IgD-negative memory B cell (primary cell): ENCODE results near the gene ATG7. TPM values are rescaled to one million over a fixed set of nuclear protein-coding genes. Genes with fewer than 3 reads are reported as not detected.

Source experiments
- H3K27ac Mint-ChIP-seq, 3 donors: one replicate each; pipeline ENCODE4 v1.8.0; 2020 to 2022; ENCODE audit warnings: mild to moderate bottlenecking in 3 of 3, mixed read lengths in 3 of 3, moderate library complexity in 1 of 3
- H3K27me3 Mint-ChIP-seq: one replicate; pipeline ENCODE4 v1.8.0; 2021; ENCODE audit warnings: mixed read lengths
- H3K36me3 Mint-ChIP-seq: one replicate; pipeline ENCODE4 v1.8.0; 2020; ENCODE audit warnings: mild to moderate bottlenecking, mixed read lengths
- H3K4me1 Mint-ChIP-seq, 3 donors: one replicate each; pipeline ENCODE4 v1.8.0; 2020 to 2022; ENCODE audit warnings: mixed read lengths in 3 of 3, mild to moderate bottlenecking in 1 of 3
- H3K4me3 Mint-ChIP-seq, 4 donors: one replicate each; pipeline ENCODE4 v1.8.0; 2020 to 2022; ENCODE audit warnings: mild to moderate bottlenecking in 4 of 4, mixed read lengths in 4 of 4, moderate library complexity in 3 of 4
- H3K9me3 Mint-ChIP-seq, 3 donors: one replicate each; pipeline ENCODE4 v1.8.0; 2020 to 2021; ENCODE audit warnings: mixed read lengths in 3 of 3, mild to moderate bottlenecking in 1 of 3
- polyA plus RNA-seq: library from polyadenylated mRNA; unstranded; fragments of 300-500 nt; fragmentation: Illumina TruSeq; gene quantifications from one replicate; pipeline ENCODE4 v1.2.3, GENCODE V29; 2021

The ATG7 gene
- polyA plus RNA-seq, 1 donor from 2014 or later = 18.1 TPM

GRCh38 chr3:11375333-11376088 is 103.3 kb downstream of the ATG7 start:
- Mint-ChIP-seq H3K4me1 (peaks cover 0 to 2% (median 0%) of the 10 kb centered on the region in 3 donors), H3K36me3 (peaks cover 10% of the 10 kb centered on the region), H3K27me3 (no peaks in the 10 kb centered on the region), H3K4me3 (no peak overlapping the region), H3K27ac (no peak overlapping the region), H3K9me3 (no peaks in the 10 kb centered on the region)

GRCh38 chr3:11377719-11378118 is 105.5 kb downstream of the ATG7 start:
- Mint-ChIP-seq H3K4me1 (no peaks in the 10 kb centered on the region), H3K4me3 (no peak overlapping the region), H3K27me3 (no peaks in the 10 kb centered on the region), H3K36me3 (peaks cover 7% of the 10 kb centered on the region), H3K9me3 (no peaks in the 10 kb centered on the region), H3K27ac (peak overlapping the region in 1 of 3 donors; percentile 5)

- H3K4me1 Mint-ChIP-seq = no peaks in the 10 kb centered on the region
- no peak overlapping the region for H3K4me3 Mint-ChIP-seq
- peaks cover 5% of the 10 kb centered on the region for H3K36me3 Mint-ChIP-seq
- no peaks in the 10 kb centered on the region for H3K9me3 Mint-ChIP-seq
- H3K27ac Mint-ChIP-seq = no peak overlapping the region
- no peaks in the 10 kb centered on the region for H3K27me3 Mint-ChIP-seq
Observed at GRCh38 chr3:11379238-11379823, 107.1 kb downstream of the ATG7 start.

- Mint-ChIP-seq H3K36me3 (peaks cover 5% of the 10 kb centered on the region), H3K9me3 (no peaks in the 10 kb centered on the region), H3K27me3 (no peaks in the 10 kb centered on the region), H3K27ac (no peak overlapping the region), H3K4me1 (no peaks in the 10 kb centered on the region), H3K4me3 (no peak overlapping the region)
Observed at GRCh38 chr3:11379824-11380701, 107.9 kb downstream of the ATG7 start.

GRCh38 chr3:11381141-11381540 is 108.9 kb downstream of the ATG7 start:
- Mint-ChIP-seq H3K27me3 (no peaks in the 10 kb centered on the region), H3K36me3 (peaks cover 5% of the 10 kb centered on the region), H3K9me3 (no peaks in the 10 kb centered on the region), H3K27ac (no peak overlapping the region), H3K4me1 (no peaks in the 10 kb centered on the region), H3K4me3 (no peak overlapping the region)

- H3K36me3 Mint-ChIP-seq = peaks cover 5% of the 10 kb centered on the region
- H3K27me3 Mint-ChIP-seq = no peaks in the 10 kb centered on the region
- H3K4me3 Mint-ChIP-seq = no peak overlapping the region
- H3K9me3 Mint-ChIP-seq = no peaks in the 10 kb centered on the region
- H3K4me1 Mint-ChIP-seq = no peaks in the 10 kb centered on the region
- no peak overlapping the region for H3K27ac Mint-ChIP-seq
Observed at GRCh38 chr3:11381563-11381962, 109.4 kb downstream of the ATG7 start.

- H3K36me3 Mint-ChIP-seq = peaks cover 5% of the 10 kb centered on the region
- H3K27me3 Mint-ChIP-seq = no peaks in the 10 kb centered on the region
- no peak overlapping the region for H3K4me3 Mint-ChIP-seq
- no peaks in the 10 kb centered on the region for H3K9me3 Mint-ChIP-seq
- no peak overlapping the region for H3K27ac Mint-ChIP-seq
- no peaks in the 10 kb centered on the region for H3K4me1 Mint-ChIP-seq
Observed at GRCh38 chr3:11382146-11382745, 110.0 kb downstream of the ATG7 start.

GRCh38 chr3:11384074-11384473 is 111.9 kb downstream of the ATG7 start:
- Mint-ChIP-seq H3K27ac (peak overlapping the region in 1 of 3 donors; percentile 53), H3K9me3 (no peaks in the 10 kb centered on the region), H3K27me3 (no peaks in the 10 kb centered on the region), H3K4me3 (no peak overlapping the region), H3K4me1 (no peaks in the 10 kb centered on the region), H3K36me3 (peaks cover 2% of the 10 kb centered on the region)

- no peaks in the 10 kb centered on the region for H3K4me1 Mint-ChIP-seq
- no peaks in the 10 kb centered on the region for H3K27me3 Mint-ChIP-seq
- no peaks in the 10 kb centered on the region for H3K9me3 Mint-ChIP-seq
- H3K27ac Mint-ChIP-seq = no peak overlapping the region
- no peak overlapping the region for H3K4me3 Mint-ChIP-seq
- H3K36me3 Mint-ChIP-seq = peaks cover 2% of the 10 kb centered on the region
Observed at GRCh38 chr3:11385326-11385725, 113.1 kb downstream of the ATG7 start.

GRCh38 chr3:11385891-11386290 is 113.7 kb downstream of the ATG7 start:
- H3K4me3 Mint-ChIP-seq = no peak overlapping the region
- peaks cover 2% of the 10 kb centered on the region for H3K36me3 Mint-ChIP-seq
- no peaks in the 10 kb centered on the region for H3K9me3 Mint-ChIP-seq
- no peaks in the 10 kb centered on the region for H3K27me3 Mint-ChIP-seq
- no peak overlapping the region for H3K27ac Mint-ChIP-seq
- no peaks in the 10 kb centered on the region for H3K4me1 Mint-ChIP-seq

GRCh38 chr3:11386465-11387113 is 114.4 kb downstream of the ATG7 start:
- Mint-ChIP-seq H3K4me1 (peaks cover 0 to under 1% (median 0%) of the 10 kb centered on the region in 3 donors), H3K9me3 (no peaks in the 10 kb centered on the region), H3K27ac (no peak overlapping the region), H3K36me3 (peaks cover 2% of the 10 kb centered on the region), H3K27me3 (no peaks in the 10 kb centered on the region), H3K4me3 (no peak overlapping the region)

- H3K4me3 Mint-ChIP-seq = no peak overlapping the region
- H3K4me1 Mint-ChIP-seq = peaks cover 0 to 3% (median 0%) of the 10 kb centered on the region in 3 donors
- no peak overlapping the region for H3K27ac Mint-ChIP-seq
- H3K9me3 Mint-ChIP-seq = no peaks in the 10 kb centered on the region
- no peaks in the 10 kb centered on the region for H3K36me3 Mint-ChIP-seq
- no peaks in the 10 kb centered on the region for H3K27me3 Mint-ChIP-seq
Observed at GRCh38 chr3:11389386-11390268, 117.4 kb downstream of the ATG7 start.

GRCh38 chr3:11390411-11391131 is 118.4 kb downstream of the ATG7 start:
- Mint-ChIP-seq H3K27me3 (no peaks in the 10 kb centered on the region), H3K36me3 (no peaks in the 10 kb centered on the region), H3K4me1 (peaks cover 0 to 3% (median 0%) of the 10 kb centered on the region in 3 donors), H3K4me3 (no peak overlapping the region), H3K9me3 (no peaks in the 10 kb centered on the region), H3K27ac (no peak overlapping the region)
